CD4-positive, alpha-beta memory T cell (primary cell): Measurements from ENCODE around the gene SPDYE4. TPM values are rescaled to one million over a fixed set of nuclear protein-coding genes. Genes with fewer than 3 reads are reported as not detected.

Source experiments
- CTCF ChIA-PET: fragments of 350-600 bp; sonication (Branson Sonifier 250); formaldehyde crosslinking; loops from one replicate; lab custom pipeline; 2021; ENCODE audit warnings: inconsistent platforms; ENCODE audit not compliant: partially characterized antibody; lab: Charles Lee
- POLR2A ChIA-PET: fragments of 350-600 bp; sonication (Branson Sonifier 250); formaldehyde crosslinking; loops from one replicate; lab custom pipeline; 2021; ENCODE audit not compliant: partially characterized antibody; lab: Charles Lee
- DNase-seq, 5 donors: peaks; one replicate each; pipeline versions ENCODE4 v3.0.0 to v3.0.0-alpha.2; 2020 to 2022; ENCODE audit warnings: mixed read lengths in 1 of 5
- H3K27ac ChIP-seq: one replicate; pipeline ENCODE4 v1.7.0; 2013; ENCODE audit warnings: low read depth, low read length
- H3K27me3 ChIP-seq: 2 replicates; pipeline ENCODE4 v1.7.0; 2013; ENCODE audit warnings: mild to moderate bottlenecking, low read length, moderate library complexity; ENCODE audit not compliant: insufficient read depth
- H3K36me3 ChIP-seq: 2 replicates; pipeline ENCODE4 v1.7.0; 2013; ENCODE audit warnings: mild to moderate bottlenecking, low read length, moderate library complexity; ENCODE audit not compliant: insufficient read depth
- H3K4me1 ChIP-seq: 2 replicates; pipeline ENCODE4 v1.7.0; 2013; ENCODE audit warnings: mild to moderate bottlenecking, low read length, moderate library complexity; ENCODE audit not compliant: insufficient read depth
- H3K4me3 ChIP-seq, 2 donors: one replicate each; pipeline ENCODE4 v1.7.0; 2013; ENCODE audit warnings: low read length in 2 of 2, mild to moderate bottlenecking in 1 of 2
- H3K9me3 ChIP-seq, 2 donors: one replicate each; pipeline ENCODE4 v1.7.0; 2013; ENCODE audit warnings: low read length in 2 of 2, control low read depth in 1 of 2; ENCODE audit not compliant: control insufficient read depth in 1 of 2
- H3K27ac Mint-ChIP-seq, 7 donors: one replicate each; pipeline ENCODE4 v1.8.0; 2020 to 2021; ENCODE audit warnings: mixed read lengths in 7 of 7, mild to moderate bottlenecking in 6 of 7, inconsistent platforms in 3 of 7, moderate library complexity in 3 of 7
- H3K27me3 Mint-ChIP-seq, 2 donors: one replicate each; pipeline ENCODE4 v1.8.0; 2020 to 2021; ENCODE audit warnings: mixed read lengths in 2 of 2
- H3K36me3 Mint-ChIP-seq, 2 donors: one replicate each; pipeline ENCODE4 v1.8.0; 2020 to 2021; ENCODE audit warnings: mixed read lengths in 2 of 2, inconsistent platforms in 1 of 2, mild to moderate bottlenecking in 1 of 2
- H3K4me1 Mint-ChIP-seq, 4 donors: one replicate each; pipeline ENCODE4 v1.8.0; 2020 to 2021; ENCODE audit warnings: mixed read lengths in 4 of 4, mild to moderate bottlenecking in 1 of 4
- H3K4me3 Mint-ChIP-seq, 8 donors: one replicate each; pipeline ENCODE4 v1.8.0; 2020 to 2021; ENCODE audit warnings: mixed read lengths in 8 of 8, mild to moderate bottlenecking in 7 of 8, moderate library complexity in 6 of 8, inconsistent platforms in 3 of 8
- H3K9me3 Mint-ChIP-seq, 8 donors: one replicate each; pipeline ENCODE4 v1.8.0; 2020 to 2021; ENCODE audit warnings: mixed read lengths in 8 of 8, mild to moderate bottlenecking in 5 of 8, inconsistent platforms in 3 of 8, moderate library complexity in 1 of 8
- intact Hi-C: fragments of 100-400 bp; cut with micrococcal nuclease; formaldehyde crosslinking; loops from one replicate; pipeline ENCODE4 v1.15.1; 2023
- polyA plus RNA-seq, 2 donors: library from polyadenylated mRNA; unstranded; fragments of 300-500 nt; fragmentation: Illumina TruSeq; gene quantifications; one replicate each; pipeline ENCODE4 v1.2.3, GENCODE V29; 2021
- total RNA-seq, 2 experiments: library from RNA; stranded (reverse); gene quantifications; one replicate each; pipeline ENCODE4 v1.2.3, GENCODE V29; 2021

Gene SPDYE4
- total and polyA plus RNA-seq, 4 experiments from 2014 or later, result not detected

GRCh38 chr17:8782176-8782575 lies 23.8 kb upstream of the SPDYE4 start:
- peaks cover 1 to 4% (median 3%) of the 10 kb centered on the region in 4 donors for H3K4me1 Mint-ChIP-seq
- no peak overlapping the region for H3K27ac ChIP-seq
- CTCF ChIA-PET, result interaction anchor here (1.3 kb wide), 1 partner anchor 36 kb away, joined by 5 read pairs; no protein-coding TSS in a partner anchor
- H3K9me3 ChIP-seq, result no peaks in the 10 kb centered on the region
- no peak overlapping the region for H3K4me3 Mint-ChIP-seq
- no peak for DNase-seq
- peaks cover 0 to 4% (median 0%) of the 10 kb centered on the region in 8 donors for H3K9me3 Mint-ChIP-seq
- no peak overlapping the region for H3K27ac Mint-ChIP-seq
- intact Hi-C loops, result no loop called here
- peaks cover 5% of the 10 kb centered on the region for H3K4me1 ChIP-seq
- peaks cover 0 to 3% of the 10 kb centered on the region in 2 donors for H3K27me3 Mint-ChIP-seq
- no peaks in the 10 kb centered on the region for H3K27me3 ChIP-seq
- no peak overlapping the region for H3K4me3 ChIP-seq
- no peaks in the 10 kb centered on the region for H3K36me3 Mint-ChIP-seq
- POLR2A ChIA-PET, result no interaction called here
- H3K36me3 ChIP-seq, result no peaks in the 10 kb centered on the region

GRCh38 chr17:8781776-8782175 lies 23.4 kb upstream of the SPDYE4 start:
- Histone ChIP-seq H3K27me3 (no peaks in the 10 kb centered on the region), H3K4me1 (peaks cover 5% of the 10 kb centered on the region), H3K9me3 (no peaks in the 10 kb centered on the region), H3K27ac (no peak overlapping the region), H3K36me3 (no peaks in the 10 kb centered on the region), H3K4me3 (no peak overlapping the region)
- Mint-ChIP-seq H3K4me3 (no peak overlapping the region), H3K27ac (peak overlapping the region in 1 of 7 donors; percentile 74), H3K9me3 (peaks cover 0 to 5% (median 0%) of the 10 kb centered on the region in 8 donors), H3K4me1 (peaks cover 1 to 4% (median 3%) of the 10 kb centered on the region in 4 donors), H3K36me3 (no peaks in the 10 kb centered on the region), H3K27me3 (peaks cover 0 to 4% of the 10 kb centered on the region in 2 donors)
- POLR2A ChIA-PET, result no interaction called here
- intact Hi-C loops, result no loop called here
- DNase-seq, result no peak
- CTCF ChIA-PET, result interaction anchor here (1.3 kb wide), 1 partner anchor 36 kb away, joined by 5 read pairs; no protein-coding TSS in a partner anchor

- H3K27ac ChIP-seq, result no peak overlapping the region
- POLR2A ChIA-PET, result no interaction called here
Observed at GRCh38 chr17:8776881-8777280, 18.5 kb upstream of the SPDYE4 start.

GRCh38 chr17:8776248-8776647 lies 17.9 kb upstream of the SPDYE4 start:
- H3K27ac ChIP-seq, result no peak overlapping the region
- H3K27ac Mint-ChIP-seq, result no peak overlapping the region
- peaks cover 0 to 25% (median 11%) of the 10 kb centered on the region in 8 donors for H3K9me3 Mint-ChIP-seq
- intact Hi-C loops, result no loop called here
- no peaks in the 10 kb centered on the region for H3K4me1 ChIP-seq
- no peak overlapping the region for H3K4me3 ChIP-seq
- no peaks in the 10 kb centered on the region for H3K36me3 Mint-ChIP-seq
- no peaks in the 10 kb centered on the region for H3K36me3 ChIP-seq
- DNase-seq, result no peak
- H3K4me3 Mint-ChIP-seq, result no peak overlapping the region
- no peaks in the 10 kb centered on the region for H3K27me3 ChIP-seq
- CTCF ChIA-PET, result interaction anchor here (0.6 to 2.6 kb wide), 5 partner anchors 9 to 1554 kb away, joined by 3 to 24 read pairs (median 3); no protein-coding TSS in a partner anchor
- peaks cover 16 to 17% of the 10 kb centered on the region in 2 donors for H3K27me3 Mint-ChIP-seq
- H3K9me3 ChIP-seq, result no peaks in the 10 kb centered on the region
- H3K4me1 Mint-ChIP-seq, result no peaks in the 10 kb centered on the region
- POLR2A ChIA-PET, result no interaction called here

More at GRCh38 chr17:8776881-8777280, 18.5 kb upstream of the SPDYE4 start:
- Histone ChIP-seq H3K4me1 (no peaks in the 10 kb centered on the region), H3K27me3 (no peaks in the 10 kb centered on the region), H3K36me3 (no peaks in the 10 kb centered on the region), H3K9me3 (no peaks in the 10 kb centered on the region), H3K4me3 (no peak overlapping the region)
- no peaks in the 10 kb centered on the region for H3K36me3 Mint-ChIP-seq
- no peaks in the 10 kb centered on the region for H3K4me1 Mint-ChIP-seq
- H3K9me3 Mint-ChIP-seq, result peaks cover 0 to 25% (median 11%) of the 10 kb centered on the region in 8 donors
- H3K27me3 Mint-ChIP-seq, result peaks cover 16 to 17% of the 10 kb centered on the region in 2 donors
- no peak overlapping the region for H3K4me3 Mint-ChIP-seq
- no peak for DNase-seq
- CTCF ChIA-PET, result interaction anchor here (1.3 to 2.6 kb wide), 3 partner anchors 9 to 716 kb away, joined by 3 to 24 read pairs (median 4); no protein-coding TSS in a partner anchor
- intact Hi-C loops, result no loop called here
- H3K27ac Mint-ChIP-seq, result no peak overlapping the region

GRCh38 chr17:8766731-8767130 lies 8.4 kb upstream of the SPDYE4 start:
- Histone ChIP-seq H3K27me3 (no peaks in the 10 kb centered on the region), H3K9me3 (no peaks in the 10 kb centered on the region), H3K36me3 (no peaks in the 10 kb centered on the region), H3K27ac (no peak overlapping the region), H3K4me3 (no peak overlapping the region), H3K4me1 (no peaks in the 10 kb centered on the region)
- POLR2A ChIA-PET, result no interaction called here
- Mint-ChIP-seq H3K4me3 (no peak overlapping the region), H3K36me3 (no peaks in the 10 kb centered on the region), H3K27ac (no peak overlapping the region), H3K27me3 (peaks cover 1 to 10% of the 10 kb centered on the region in 2 donors), H3K9me3 (no peaks in the 10 kb centered on the region), H3K4me1 (peaks cover 0 to 2% (median 0%) of the 10 kb centered on the region in 4 donors)
- no peak for DNase-seq
- CTCF ChIA-PET, result interaction anchor here (0.5 to 1.6 kb wide), 2 partner anchors 232 to 444 kb away, joined by 3 to 4 read pairs; no protein-coding TSS in a partner anchor
- intact Hi-C loops, result no loop called here

- ChIA-PET CTCF (interaction anchor here (1.6 kb wide), 1 partner anchor 23 kb away, joined by 4 read pairs; no protein-coding TSS in a partner anchor), POLR2A (no interaction called here)
- Mint-ChIP-seq H3K9me3 (no peaks in the 10 kb centered on the region), H3K27ac (no peak overlapping the region), H3K27me3 (peaks cover 1 to 2% of the 10 kb centered on the region in 2 donors), H3K4me1 (peaks cover 0 to 2% (median 0%) of the 10 kb centered on the region in 4 donors), H3K36me3 (no peaks in the 10 kb centered on the region), H3K4me3 (no peak overlapping the region)
- Histone ChIP-seq H3K27ac (no peak overlapping the region), H3K36me3 (no peaks in the 10 kb centered on the region), H3K27me3 (no peaks in the 10 kb centered on the region), H3K4me1 (no peaks in the 10 kb centered on the region), H3K9me3 (no peaks in the 10 kb centered on the region), H3K4me3 (no peak overlapping the region)
- intact Hi-C loops, result no loop called here
- no peak for DNase-seq
Observed at GRCh38 chr17:8762012-8762411, 3.7 kb upstream of the SPDYE4 start.

GRCh38 chr17:8757189-8757588 lies 1.2 kb downstream of the SPDYE4 start:
- no peak overlapping the region for H3K4me3 ChIP-seq
- Mint-ChIP-seq H3K36me3 (no peaks in the 10 kb centered on the region), H3K9me3 (no peaks in the 10 kb centered on the region), H3K4me1 (no peaks in the 10 kb centered on the region), H3K27ac (peak overlapping the region in 1 of 7 donors; percentile 5), H3K4me3 (no peak overlapping the region), H3K27me3 (peaks cover 8 to 17% of the 10 kb centered on the region in 2 donors)
- H3K9me3 ChIP-seq, result no peaks in the 10 kb centered on the region
- no peak overlapping the region for H3K27ac ChIP-seq
- no peak for DNase-seq
- ChIA-PET CTCF (interaction anchor here (0.9 to 1.9 kb wide), 2 partner anchors 9 to 11 kb away, joined by 3 to 6 read pairs; no protein-coding TSS in a partner anchor), POLR2A (no interaction called here)
- intact Hi-C loops, result no loop called here
- no peaks in the 10 kb centered on the region for H3K36me3 ChIP-seq
- no peaks in the 10 kb centered on the region for H3K27me3 ChIP-seq
- no peaks in the 10 kb centered on the region for H3K4me1 ChIP-seq
